Stimulated activated CD4-positive, alpha-beta T cell treated with anti-CD3 and anti-CD28 coated beads, Interleukin-2, amount 100 ng/mL, for 24 hours (primary cell): ENCODE results near the gene NMT2.
"Not testable (repeated sequence)": the region's sequence is repeated elsewhere in the genome, so short reads cannot be mapped to it uniquely, and the experiment has no call there.

Source experiments
- DNase-seq, 2 donors: peaks; one replicate each; pipeline ENCODE4 v3.0.0-alpha.2; 2020

NMT2 gene

GRCh38 chr10:15168291-15168785 is at the start of gene NMT2:
TSS of gene NMT2 (minus strand) at chr10:15168693. CDS start at chr10:15168612, 81 bp downstream.
- DNase-seq: no peak

- DNase-seq: no peak
These were observed 48.2 kb upstream of the NMT2 start for GRCh38 chr10:15216700-15217099.

- no peak for DNase-seq
These were observed 45.7 kb upstream of the NMT2 start for GRCh38 chr10:15214237-15214636.

- no peak for DNase-seq
These were observed 45.0 kb upstream of the NMT2 start for GRCh38 chr10:15213461-15213861.

GRCh38 chr10:15211464-15211979 is 43.0 kb upstream of the NMT2 start:
- no peak for DNase-seq

- DNase-seq: no peak
These were observed 42.0 kb upstream of the NMT2 start for GRCh38 chr10:15210521-15210920.

GRCh38 chr10:15209827-15210509 is 41.5 kb upstream of the NMT2 start:
- DNase-seq: peak; percentile 87

- no peak for DNase-seq
These were observed 39.7 kb upstream of the NMT2 start for GRCh38 chr10:15208221-15208620.

- DNase-seq: not testable (repeated sequence)
These were observed 38.9 kb upstream of the NMT2 start for GRCh38 chr10:15207410-15207809.

GRCh38 chr10:15202639-15203038 is 34.1 kb upstream of the NMT2 start:
- DNase-seq: no peak

GRCh38 chr10:15202301-15202621 is 33.8 kb upstream of the NMT2 start:
- DNase-seq: not testable (repeated sequence)

GRCh38 chr10:15201589-15202300 is 33.3 kb upstream of the NMT2 start:
- DNase-seq: no peak

GRCh38 chr10:15200626-15201025 is 32.1 kb upstream of the NMT2 start:
- no peak for DNase-seq

GRCh38 chr10:15197911-15198310 is 29.4 kb upstream of the NMT2 start:
- no peak for DNase-seq

- DNase-seq: no peak
These were observed 28.8 kb upstream of the NMT2 start for GRCh38 chr10:15197276-15197675.

GRCh38 chr10:15196021-15196834 is 27.7 kb upstream of the NMT2 start:
- no peak for DNase-seq

- DNase-seq: no peak
These were observed 20.8 kb upstream of the NMT2 start for GRCh38 chr10:15189133-15189885.

- DNase-seq: peak; percentile 31 to 44
These were observed 20.1 kb upstream of the NMT2 start for GRCh38 chr10:15188603-15189002.

- DNase-seq: no peak
These were observed 15.4 kb upstream of the NMT2 start for GRCh38 chr10:15183689-15184481.

- no peak for DNase-seq
These were observed 14.2 kb upstream of the NMT2 start for GRCh38 chr10:15182540-15183207.

- DNase-seq: no peak
These were observed 13.2 kb upstream of the NMT2 start for GRCh38 chr10:15181576-15182156.
